Heart right ventricle (tissue), 16 donors: ENCODE measurements around the gene YJEFN3. TPM values are rescaled to one million over a fixed set of nuclear protein-coding genes. Genes with fewer than 3 reads are reported as not detected.
A peak's percentile ranks its signal among the peaks of the same experiment; 100 is the strongest.

Experiments
- ATAC-seq, 8 donors: fragments of 200-7000 bp; cut with Tn5 transposase; one replicate each; pipeline ENCODE4 v1.9.1; 2020; ENCODE audit warnings: mild to moderate bottlenecking in 8 of 8, moderate library complexity in 8 of 8, moderate number of reproducible peaks in 1 of 8
- DNase-seq, 2 donors: peaks; one replicate each; pipeline ENCODE4 v3.0.0-alpha.2; 2020
- H3K27ac ChIP-seq, 10 donors: fragments of 200-600 bp; sonication (generic) in 2 of 10; one replicate each; pipeline versions ENCODE4 v1.5.0 to v1.8.0; 2020 to 2022; ENCODE audit warnings: mild to moderate bottlenecking in 3 of 10
- H3K27me3 ChIP-seq, 7 donors: fragments of 200-600 bp; one replicate each; pipeline ENCODE4 v1.8.0; 2021 to 2022; ENCODE audit warnings: mild to moderate bottlenecking in 2 of 7
- H3K36me3 ChIP-seq, 9 donors: fragments of 200-600 bp; sonication (generic) in 1 of 9; one replicate each; pipeline versions ENCODE4 v1.5.0 to v1.8.0; 2020 to 2022; ENCODE audit warnings: mild to moderate bottlenecking in 2 of 9
- H3K4me1 ChIP-seq, 9 donors: fragments of 200-600 bp; sonication (generic) in 1 of 9; one replicate each; pipeline versions ENCODE4 v1.5.0 to v1.8.0; 2020 to 2022; ENCODE audit warnings: mild to moderate bottlenecking in 4 of 9
- H3K4me3 ChIP-seq, 10 donors: fragments of 200-600 bp; sonication (generic) in 2 of 10; one replicate each; pipeline versions ENCODE4 v1.5.0 to v1.8.0; 2020 to 2022; ENCODE audit warnings: mild to moderate bottlenecking in 7 of 10, moderate library complexity in 2 of 10
- H3K9me3 ChIP-seq, 11 donors: fragments of 200-600 bp in 10 of 11; sonication (generic) in 2 of 11; one replicate each; pipeline versions ENCODE4 v1.5.0 to v1.8.0; 2013 to 2022; ENCODE audit warnings: mild to moderate bottlenecking in 2 of 11, control low read depth in 1 of 11, moderate library complexity in 1 of 11
- CTCF ChIP-seq, 9 donors: fragments of 200-600 bp; sonication (generic) in 2 of 9; IDR thresholded peaks; one replicate each; pipeline versions ENCODE4 v1.5.0 to v1.8.0; 2021 to 2022; ENCODE audit warnings: antibody characterized with exemption in 9 of 9, mild to moderate bottlenecking in 5 of 9, moderate library complexity in 1 of 9
- WGBS, 2 donors: extraction: QIAGEN DNeasy Blood & Tissue Kit; methylation state at CpG; one replicate each; pipeline ENCODE4 v1.1.7; 2013; ENCODE audit warnings: inconsistent platforms in 1 of 2; 5-methylcytosine and 5-hydroxymethylcytosine counted together
- intact Hi-C, 10 donors: fragments of 100-400 bp; cut with DNase I; formaldehyde crosslinking; loops; one replicate each; pipeline versions ENCODE4 v1.11.1 to v1.14.2; 2022
- polyA plus RNA-seq, 2 donors: library from polyadenylated mRNA; stranded (reverse); fragments of 200-250 nt; gene quantifications; one replicate each; pipeline ENCODE4 v1.2.3, GENCODE V29; 2013
- total RNA-seq, 10 donors: library from RNA; stranded (reverse); fragmentation: NEBNext Ultra II Directional in 3 of 10; extraction: Animal tissue kit (Norgen Biotek cat#: 25700) in 3 of 10; gene quantifications; one replicate each; pipeline versions ENCODE4 v1.2.1 to v1.2.4, GENCODE V29; 2021 to 2023
- donor health status: Arrhythmogenic right ventricular cardiomyopathy.
- donor health status: ischemic (EF 13 %, LVEDD 7.1; RV severe dilation, severe dysfunction).
- donor health status: healthy with polysubstance abuse.
- donor health status: DM: no; HTN: yes; CAD: no.
- donor health status: DM: no; HTN: no; CAD: no.
- donor health status: ischemic (EF 25% LVEDD 6.9; RV normal size, moderate dysfunction).
- donor health status: ischemic (EF 25% LVEDD 5.7; RV mildly dilated, moderate dysfunction).
- donor health status: healthy.
- donor health status: DM: yes; HTN: yes; CAD: no.
- donor health status: Ischemic cardiomyopathy.
- donor health status: ischemic (EF 35%, LVEDD 5.7; RV mildly dilated, moderate dysfunction).
- donor health status: nonischemic (EF 11% LVEDD 7.7; RV severe dilation, severe dysfunction).
- donor health status: DM: yes; HTN: yes; CAD: no.
- donor health status: PGD.
- donor health status: ischemic (EF 29% LVEDD 5.4; RV normal size, mild dysfunction).
- donor health status: nonischemic (EF 23%, LVEDD 6.1; RV moderate dilation, normal function).

The YJEFN3 gene
- total and polyA plus RNA-seq, 12 donors, result 2.1 to 13.1 (median 2.4) TPM

- no peaks in the 10 kb centered on the region for H3K9me3 ChIP-seq
- H3K4me1 ChIP-seq, result peaks cover 3 to 48% (median 9%) of the 10 kb centered on the region in 9 donors
- ATAC-seq (peak in 1 of 8 donors; percentile 9), DNase-seq (no peak)
- no peak overlapping the region for H3K4me3 ChIP-seq
- intact Hi-C loops, result no loop called here
- TF ChIP-seq CTCF (IDR thresholded peaks at IDR 0.05), result no peak
- peaks cover 0 to 59% (median 0%) of the 10 kb centered on the region in 9 donors for H3K36me3 ChIP-seq
- 89 to 92% methylated on average over 27 of the region's 27 CpGs for WGBS, 2 donors
- H3K27ac ChIP-seq, result no peak overlapping the region
- no peaks in the 10 kb centered on the region for H3K27me3 ChIP-seq
Observed at GRCh38 chr19:19527674-19528625, 761 bp upstream of the YJEFN3 start.

GRCh38 chr19:19529783-19530422, 1.2 kb downstream of the YJEFN3 start:
- Histone ChIP-seq H3K4me3 (no peak overlapping the region), H3K27me3 (no peaks in the 10 kb centered on the region), H3K4me1 (peaks cover 1 to 38% (median 9%) of the 10 kb centered on the region in 9 donors), H3K9me3 (no peaks in the 10 kb centered on the region), H3K36me3 (peaks cover 0 to 44% (median 0%) of the 10 kb centered on the region in 9 donors), H3K27ac (no peak overlapping the region)
- no peak for TF ChIP-seq CTCF (IDR thresholded peaks at IDR 0.05)
- ATAC-seq (no peak), DNase-seq (no peak)
- 75 to 77% methylated on average over 11 of the region's 11 CpGs for WGBS, 2 donors
- intact Hi-C loops, result loop anchor here in 9 of 10 donors (2.0 to 10.0 kb wide), 6 partner anchors 112 to 435 kb away; partner anchors contain the start of gene GMIP (in 3 of the 9)

GRCh38 chr19:19530423-19530804, 1.7 kb downstream of the YJEFN3 start:
- H3K4me3 ChIP-seq, result no peak overlapping the region
- WGBS, 2 donors, result 55 to 57% methylated on average over 9 of the region's 9 CpGs
- intact Hi-C loops, result loop anchor here in 9 of 10 donors (2.0 to 10.0 kb wide), 6 partner anchors 112 to 434 kb away; partner anchors contain the start of gene GMIP (in 3 of the 9)

More at GRCh38 chr19:19530423-19530804, 1.7 kb downstream of the YJEFN3 start:
- DNase-seq (no peak), ATAC-seq (no peak)
- Histone ChIP-seq H3K27me3 (no peaks in the 10 kb centered on the region), H3K36me3 (peaks cover 0 to 39% (median 0%) of the 10 kb centered on the region in 9 donors), H3K9me3 (no peaks in the 10 kb centered on the region), H3K4me1 (peaks cover 0 to 33% (median 9%) of the 10 kb centered on the region in 9 donors), H3K27ac (no peak overlapping the region)
- no peak for TF ChIP-seq CTCF (IDR thresholded peaks at IDR 0.05)
